Right atrium auricular region (tissue), 2 donors: Measurements from ENCODE around the gene CRYGB. TPM values are rescaled to one million over a fixed set of nuclear protein-coding genes. Genes with fewer than 3 reads are reported as not detected.

ENCODE experiments used
- DNase-seq: peaks from one replicate; pipeline ENCODE4 v3.0.0-alpha.2; 2019; ENCODE audit warnings: low spot score
- H3K27ac ChIP-seq, 2 donors: fragments of 200-600 bp; sonication (generic); 1 replicate in 1 of 2; 2 replicates in 1 of 2; pipeline ENCODE4 v1.5.1; 2016 to 2019
- H3K27me3 ChIP-seq, 2 donors: fragments of 200-600 bp; sonication (generic); one replicate each; pipeline versions ENCODE4 v1.5.1 to v1.6.0; 2017 to 2019
- H3K36me3 ChIP-seq: fragments of 200-600 bp; sonication (generic); one replicate; pipeline ENCODE4 v1.5.1; 2016
- H3K4me1 ChIP-seq, 2 donors: fragments of 200-600 bp; sonication (generic); one replicate each; pipeline versions ENCODE4 v1.5.1 to v1.6.0; 2017 to 2019
- H3K4me3 ChIP-seq, 2 donors: fragments of 200-600 bp; sonication (generic); 1 replicate in 1 of 2; 2 replicates in 1 of 2; pipeline ENCODE4 v1.5.1; 2017 to 2019; ENCODE audit warnings: mild to moderate bottlenecking in 1 of 2, moderate library complexity in 1 of 2
- H3K9me3 ChIP-seq, 2 donors: fragments of 200-600 bp; sonication (generic); one replicate each; pipeline ENCODE4 v1.5.1; 2019
- CTCF ChIP-seq, 2 donors: fragments of 200-600 bp; sonication (generic); IDR thresholded peaks; one replicate each; pipeline ENCODE4 v1.5.1; 2019; ENCODE audit warnings: antibody characterized with exemption in 2 of 2
- total RNA-seq, 2 donors: library from RNA; depleted of rRNA; stranded (reverse); fragments of >200 nt; gene quantifications; one replicate each; pipeline ENCODE4 v1.1.0, GENCODE V29; 2016

Gene CRYGB
- total RNA-seq, 2 donors from 2014 or later, result not detected

GRCh38 chr2:208134928-208135586, 10.9 kb downstream of the CRYGB start:
- H3K4me1 ChIP-seq, result no peaks in the 10 kb centered on the region
- H3K27me3 ChIP-seq, result no peaks in the 10 kb centered on the region
- no peak overlapping the region for H3K4me3 ChIP-seq
- no peak for TF ChIP-seq CTCF (IDR thresholded peaks at IDR 0.05)
- H3K9me3 ChIP-seq, result no peaks in the 10 kb centered on the region
- no peak overlapping the region for H3K27ac ChIP-seq
- no peaks in the 10 kb centered on the region for H3K36me3 ChIP-seq
- no peak for DNase-seq

- no peak for DNase-seq
- H3K4me3 ChIP-seq, result no peak overlapping the region
- TF ChIP-seq CTCF (IDR thresholded peaks at IDR 0.05), result no peak
Measured at GRCh38 chr2:208130712-208131110, 15.2 kb downstream of the CRYGB start.

GRCh38 chr2:208129744-208130711, 15.9 kb downstream of the CRYGB start, which contains the start of gene CRYGC:
CRYGC (minus strand) TSS chr2:208129828; CDS start chr2:208129792, 36 bp downstream.
- no peak for TF ChIP-seq CTCF (IDR thresholded peaks at IDR 0.05)
- Histone ChIP-seq H3K4me1 (no peaks in the 10 kb centered on the region), H3K9me3 (no peaks in the 10 kb centered on the region), H3K27me3 (no peaks in the 10 kb centered on the region), H3K36me3 (no peaks in the 10 kb centered on the region), H3K4me3 (no peak within 1 kb of the TSS), H3K27ac (no peak within 1 kb of the TSS)
- no peak for DNase-seq

More at GRCh38 chr2:208130712-208131110, 15.2 kb downstream of the CRYGB start:
- no peaks in the 10 kb centered on the region for H3K27me3 ChIP-seq
- H3K4me1 ChIP-seq, result no peaks in the 10 kb centered on the region
- H3K36me3 ChIP-seq, result no peaks in the 10 kb centered on the region
- H3K9me3 ChIP-seq, result no peaks in the 10 kb centered on the region
- no peak overlapping the region for H3K27ac ChIP-seq

GRCh38 chr2:208128136-208128535, 17.8 kb downstream of the CRYGB start:
- TF ChIP-seq CTCF (IDR thresholded peaks at IDR 0.05), result no peak
- H3K4me3 ChIP-seq, result no peak overlapping the region
- no peaks in the 10 kb centered on the region for H3K27me3 ChIP-seq
- H3K36me3 ChIP-seq, result no peaks in the 10 kb centered on the region
- no peaks in the 10 kb centered on the region for H3K9me3 ChIP-seq
- H3K4me1 ChIP-seq, result peaks cover 0 to 7% of the 10 kb centered on the region in 2 donors
- no peak overlapping the region for H3K27ac ChIP-seq
- no peak for DNase-seq

GRCh38 chr2:208127090-208127489, 18.9 kb downstream of the CRYGB start:
- Histone ChIP-seq H3K27ac (no peak overlapping the region), H3K9me3 (no peaks in the 10 kb centered on the region), H3K36me3 (no peaks in the 10 kb centered on the region), H3K27me3 (no peaks in the 10 kb centered on the region), H3K4me1 (peaks cover 0 to 7% of the 10 kb centered on the region in 2 donors), H3K4me3 (no peak overlapping the region)
- no peak for DNase-seq
- no peak for TF ChIP-seq CTCF (IDR thresholded peaks at IDR 0.05)
